ENCODE data around the gene GFRA4. TPM values are rescaled to one million over a fixed set of nuclear protein-coding genes. Genes with fewer than 3 reads are reported as not detected.

GFRA4 gene
- total RNA-seq, 1 experiment from 2014 or later = not detected

GRCh38 chr20:3686867-3687321, 23.7 kb upstream of the GFRA4 start:
- peaks cover 14 to 24% of the 10 kb centered on the region in 2 experiments for H3K4me1 Mint-ChIP-seq
- H4K5ac ChIP-seq (ENCODE audit: insufficient read length, low read depth, low read length) = no peak overlapping the region
- H3T11ph ChIP-seq (ENCODE audit: low read length) = no peak overlapping the region
- no peak overlapping the region for H2BK20ac ChIP-seq (ENCODE audit: low read depth, low read length, poor library complexity, severe bottlenecking)
- no peak overlapping the region for H3K23ac ChIP-seq (ENCODE audit: insufficient read length, low read depth, low read length)
- no peak overlapping the region for H3K56ac ChIP-seq (ENCODE audit: insufficient read length, low read depth, low read length)
- H3K14ac ChIP-seq (ENCODE audit: insufficient read depth, low read length) = no peak overlapping the region
- H3K4ac ChIP-seq (ENCODE audit: low read depth, low read length) = no peak overlapping the region
- no peak overlapping the region for H2BK15ac ChIP-seq (ENCODE audit: low read depth, low read length)
- no peak for DNase-seq
- no peaks in the 10 kb centered on the region for H3K79me1 ChIP-seq (ENCODE audit: insufficient read depth, low read depth, low read length, poor library complexity, severe bottlenecking)
- no peak overlapping the region for H3K4me3 Mint-ChIP-seq
- no peaks in the 10 kb centered on the region for H3K79me2 ChIP-seq (ENCODE audit: insufficient read depth, low read length)
- no peak overlapping the region for H4K8ac ChIP-seq (replicated peaks; ENCODE audit: insufficient read length, low read depth, low read length)
- no peak overlapping the region for H2AK5ac ChIP-seq (ENCODE audit: insufficient read length, low read length)
- no peak overlapping the region for H3K27ac Mint-ChIP-seq
- no peak overlapping the region for H3K18ac ChIP-seq (ENCODE audit: insufficient read length, low read depth, low read length)
- no peak overlapping the region for H2BK5ac ChIP-seq (ENCODE audit: insufficient read length, low read length)
- no peaks in the 10 kb centered on the region for H4K20me1 ChIP-seq (ENCODE audit: control insufficient read depth, insufficient read depth, insufficient read length)
- H3K4me1 ChIP-seq (ENCODE audit: insufficient read depth, low read length) = peaks cover 4% of the 10 kb centered on the region; the same call in 1 of the 2 replicates
- H3K9ac ChIP-seq (ENCODE audit: extremely low read depth, insufficient read length, low read length) = no peak overlapping the region
- no peaks in the 10 kb centered on the region for H3K36me3 Mint-ChIP-seq (ENCODE audit: insufficient read depth in 1 of 3, low read depth in 3 of 3)
- TF ChIP-seq, protein P1, sequence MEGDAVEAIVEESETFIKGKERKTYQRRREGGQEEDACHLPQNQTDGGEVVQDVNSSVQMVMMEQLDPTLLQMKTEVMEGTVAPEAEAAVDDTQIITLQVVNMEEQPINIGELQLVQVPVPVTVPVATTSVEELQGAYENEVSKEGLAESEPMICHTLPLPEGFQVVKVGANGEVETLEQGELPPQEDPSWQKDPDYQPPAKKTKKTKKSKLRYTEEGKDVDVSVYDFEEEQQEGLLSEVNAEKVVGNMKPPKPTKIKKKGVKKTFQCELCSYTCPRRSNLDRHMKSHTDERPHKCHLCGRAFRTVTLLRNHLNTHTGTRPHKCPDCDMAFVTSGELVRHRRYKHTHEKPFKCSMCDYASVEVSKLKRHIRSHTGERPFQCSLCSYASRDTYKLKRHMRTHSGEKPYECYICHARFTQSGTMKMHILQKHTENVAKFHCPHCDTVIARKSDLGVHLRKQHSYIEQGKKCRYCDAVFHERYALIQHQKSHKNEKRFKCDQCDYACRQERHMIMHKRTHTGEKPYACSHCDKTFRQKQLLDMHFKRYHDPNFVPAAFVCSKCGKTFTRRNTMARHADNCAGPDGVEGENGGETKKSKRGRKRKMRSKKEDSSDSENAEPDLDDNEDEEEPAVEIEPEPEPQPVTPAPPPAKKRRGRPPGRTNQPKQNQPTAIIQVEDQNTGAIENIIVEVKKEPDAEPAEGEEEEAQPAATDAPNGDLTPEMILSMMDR (conservative IDR thresholded peaks at IDR 0.05) = no peak
- no peak overlapping the region for H2AFZ ChIP-seq (ENCODE audit: low read length)
- WGBS (ENCODE audit: extremely low coverage, insufficient read length, low lambda C conversion rate) = no CpG with 5 or more reads among the region's 9 CpGs
- no peak overlapping the region for H2BK120ac ChIP-seq (ENCODE audit: low read depth, low read length, poor library complexity, severe bottlenecking)
- peaks cover 5% of the 10 kb centered on the region for H3K23me2 ChIP-seq (ENCODE audit: insufficient read length, low read depth, low read length, poor library complexity, severe bottlenecking)
- H3K9me3 Mint-ChIP-seq = no peaks in the 10 kb centered on the region
- H3K4me2 ChIP-seq (ENCODE audit: insufficient read depth, insufficient read length, low read length) = no peak overlapping the region
- H3K27me3 Mint-ChIP-seq (ENCODE audit: low read depth) = peaks cover 42% of the 10 kb centered on the region
- H3K27ac ChIP-seq (ENCODE audit: insufficient read length, low read depth, low read length) = no peak overlapping the region
- H3K9me3 ChIP-seq (ENCODE audit: control insufficient read depth, low read depth, low read length) = no peaks in the 10 kb centered on the region
- no peak overlapping the region for H4K91ac ChIP-seq (ENCODE audit: insufficient read length, low read depth, low read length)
- H3K27me3 ChIP-seq (ENCODE audit: insufficient read depth, low read length) = no peaks in the 10 kb centered on the region; the same call in 1 of the 2 replicates
- no peak overlapping the region for H2BK12ac ChIP-seq (ENCODE audit: insufficient read length, low read depth, low read length)
